ENCODE data around the gene UBE3D.

DNA sequence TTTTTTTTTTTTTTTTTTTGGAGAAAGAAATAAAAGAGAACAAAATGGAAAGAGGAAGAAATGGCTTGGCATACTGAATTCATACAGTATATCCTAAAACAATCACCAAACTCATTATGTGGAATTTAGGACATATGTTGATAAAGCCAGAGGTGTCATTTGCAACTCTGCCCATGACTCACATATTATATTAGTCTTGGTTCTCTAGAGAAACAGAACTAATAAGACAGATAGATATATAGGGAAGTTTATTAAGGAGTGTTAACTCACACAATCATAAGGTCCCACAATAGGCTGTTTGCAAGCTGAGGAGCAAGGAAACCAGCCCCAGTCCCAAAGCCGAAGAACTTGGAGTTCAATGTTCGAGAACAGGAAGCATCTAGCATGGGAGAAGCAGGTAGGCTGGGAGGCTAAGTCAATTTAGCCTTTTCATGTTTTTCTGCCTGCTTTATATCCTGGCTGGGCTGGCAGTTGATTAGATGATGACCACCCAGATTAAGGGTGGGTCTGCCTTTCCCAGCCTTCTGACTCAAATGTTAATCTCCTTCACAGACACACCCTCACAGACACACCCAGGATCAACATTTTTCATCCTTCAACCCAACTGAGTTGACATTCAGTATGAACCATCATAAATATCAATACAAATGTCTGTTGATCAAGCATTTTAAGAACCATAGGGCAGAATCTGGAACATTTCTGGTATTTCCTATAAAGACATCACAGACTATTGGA lies 102.3 kb downstream of the UBE3D start:
- TF ChIP-seq POLR2AphosphoS5 (IDR thresholded peaks at IDR 0.05; ENCODE audit: low read depth, low read length), result no peak
- TF ChIP-seq, protein P1, sequence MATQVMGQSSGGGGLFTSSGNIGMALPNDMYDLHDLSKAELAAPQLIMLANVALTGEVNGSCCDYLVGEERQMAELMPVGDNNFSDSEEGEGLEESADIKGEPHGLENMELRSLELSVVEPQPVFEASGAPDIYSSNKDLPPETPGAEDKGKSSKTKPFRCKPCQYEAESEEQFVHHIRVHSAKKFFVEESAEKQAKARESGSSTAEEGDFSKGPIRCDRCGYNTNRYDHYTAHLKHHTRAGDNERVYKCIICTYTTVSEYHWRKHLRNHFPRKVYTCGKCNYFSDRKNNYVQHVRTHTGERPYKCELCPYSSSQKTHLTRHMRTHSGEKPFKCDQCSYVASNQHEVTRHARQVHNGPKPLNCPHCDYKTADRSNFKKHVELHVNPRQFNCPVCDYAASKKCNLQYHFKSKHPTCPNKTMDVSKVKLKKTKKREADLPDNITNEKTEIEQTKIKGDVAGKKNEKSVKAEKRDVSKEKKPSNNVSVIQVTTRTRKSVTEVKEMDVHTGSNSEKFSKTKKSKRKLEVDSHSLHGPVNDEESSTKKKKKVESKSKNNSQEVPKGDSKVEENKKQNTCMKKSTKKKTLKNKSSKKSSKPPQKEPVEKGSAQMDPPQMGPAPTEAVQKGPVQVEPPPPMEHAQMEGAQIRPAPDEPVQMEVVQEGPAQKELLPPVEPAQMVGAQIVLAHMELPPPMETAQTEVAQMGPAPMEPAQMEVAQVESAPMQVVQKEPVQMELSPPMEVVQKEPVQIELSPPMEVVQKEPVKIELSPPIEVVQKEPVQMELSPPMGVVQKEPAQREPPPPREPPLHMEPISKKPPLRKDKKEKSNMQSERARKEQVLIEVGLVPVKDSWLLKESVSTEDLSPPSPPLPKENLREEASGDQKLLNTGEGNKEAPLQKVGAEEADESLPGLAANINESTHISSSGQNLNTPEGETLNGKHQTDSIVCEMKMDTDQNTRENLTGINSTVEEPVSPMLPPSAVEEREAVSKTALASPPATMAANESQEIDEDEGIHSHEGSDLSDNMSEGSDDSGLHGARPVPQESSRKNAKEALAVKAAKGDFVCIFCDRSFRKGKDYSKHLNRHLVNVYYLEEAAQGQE (IDR thresholded peaks at IDR 0.05; ENCODE audit: insufficient read depth in 1 of 2, low read depth in 2 of 2, low read length in 2 of 2), result no peak

Measured in PFSK-1 (cell line).